B cell (primary cell): ENCODE data around the gene MET.

Experiments used
- CTCF ChIP-seq: fragments of 200-600 bp; IDR thresholded peaks from one replicate; pipeline ENCODE4 v1.8.0; 2022; ENCODE audit warnings: antibody characterized with exemption, mild to moderate bottlenecking
- EZH2 ChIP-seq: IDR thresholded peaks from 2 replicates; pipeline ENCODE4 v1.6.1; 2012; ENCODE audit warnings: borderline replicate concordance, low read depth, mild to moderate bottlenecking, moderate library complexity, low read length; ENCODE audit not compliant: insufficient read depth, poor library complexity, severe bottlenecking

DNA sequence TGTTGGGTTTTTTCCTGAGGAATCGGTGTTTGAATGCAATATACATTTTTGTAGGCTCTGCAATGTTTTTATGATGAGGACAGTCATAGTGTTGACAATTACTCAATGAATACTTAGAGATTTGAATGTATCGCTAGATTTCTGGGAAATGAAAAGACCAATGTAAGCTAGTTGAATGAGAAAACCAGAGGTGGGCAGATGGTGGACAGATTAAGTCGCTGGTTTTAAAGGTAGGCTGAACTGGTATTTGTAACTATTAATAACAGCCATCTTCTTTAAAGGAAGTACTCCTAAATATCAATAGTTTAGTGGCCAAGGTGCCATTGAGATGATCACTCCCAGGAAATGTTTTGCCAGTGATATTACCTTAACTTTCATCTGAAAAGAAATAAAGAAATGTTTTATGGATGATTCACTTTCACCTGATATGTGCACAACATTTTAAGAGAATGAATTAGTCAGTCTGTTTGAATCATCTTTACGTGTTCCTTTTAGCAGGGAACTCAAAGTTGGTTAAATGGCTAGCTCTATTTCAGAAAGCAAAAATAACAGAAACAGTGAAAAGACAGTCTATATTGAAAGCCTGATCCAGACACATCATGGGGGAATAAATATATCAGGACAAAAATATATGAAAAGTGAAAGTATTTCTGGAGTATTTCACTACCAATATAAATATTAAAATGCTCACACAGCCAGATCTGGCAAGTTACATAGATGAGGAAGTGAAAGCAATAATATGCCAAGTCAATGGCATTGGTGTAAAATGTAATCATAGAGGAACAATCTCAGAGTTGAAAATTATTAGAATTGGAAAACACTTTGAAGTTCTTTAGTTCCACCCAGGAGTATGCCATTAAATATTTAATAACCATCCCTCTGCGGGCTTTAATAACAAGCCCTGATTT is 20.7 kb downstream of the MET start:
- TF ChIP-seq EZH2 = no peak
- TF ChIP-seq CTCF = no peak
